Kidney (tissue), 14 donors: ENCODE measurements around the gene UBAC2. TPM values are rescaled to one million over a fixed set of nuclear protein-coding genes. Genes with fewer than 3 reads are reported as not detected.

ENCODE experiments used
- DNase-seq, 5 donors: peaks; one replicate each; pipeline ENCODE4 v3.0.0-alpha.2; 2013 to 2020
- FAIRE-seq: peaks from 2 replicates; lab custom pipeline; 2012; peaks lifted over from hg19 to GRCh38; lab: Jason Lieb, UNC
- H3K27ac ChIP-seq, 2 donors: one replicate each; pipeline ENCODE4 v1.7.0; 2013; ENCODE audit warnings: low read depth in 2 of 2, low read length in 2 of 2, inconsistent platforms in 1 of 2
- H3K27me3 ChIP-seq: one replicate; pipeline ENCODE4 v1.7.1; 2013; ENCODE audit warnings: low read length, inconsistent platforms; ENCODE audit not compliant: control insufficient read depth, insufficient read depth
- H3K36me3 ChIP-seq, 3 donors: one replicate each; pipeline versions ENCODE4 v1.7.0 to v1.7.1; 2013; ENCODE audit warnings: low read length in 3 of 3, control low read depth in 1 of 3, inconsistent platforms in 1 of 3; ENCODE audit not compliant: insufficient read depth in 3 of 3, control insufficient read depth in 2 of 3
- H3K4me1 ChIP-seq, 3 donors: one replicate each; pipeline versions ENCODE4 v1.7.0 to v1.7.1; 2013; ENCODE audit warnings: low read length in 3 of 3, inconsistent platforms in 1 of 3, low read depth in 1 of 3; ENCODE audit not compliant: control insufficient read depth in 2 of 3, insufficient read depth in 2 of 3
- H3K4me3 ChIP-seq, 3 donors: one replicate each; pipeline versions ENCODE4 v1.7.0 to v1.8.1; 2013; ENCODE audit warnings: low read length in 3 of 3, control low read depth in 1 of 3, inconsistent platforms in 1 of 3
- H3K9ac ChIP-seq, 3 donors: one replicate each; pipeline versions ENCODE4 v1.7.0 to v1.7.1; 2013; ENCODE audit warnings: low read length in 3 of 3, control low read depth in 1 of 3, inconsistent platforms in 1 of 3
- H3K9me3 ChIP-seq, 3 donors: one replicate each; pipeline versions ENCODE4 v1.7.0 to v1.7.1; 2013; ENCODE audit warnings: low read length in 3 of 3, control low read depth in 1 of 3, inconsistent platforms in 1 of 3; ENCODE audit not compliant: control insufficient read depth in 2 of 3, insufficient read depth in 1 of 3
- intact Hi-C: fragments of 100-400 bp; cut with DNase I; formaldehyde crosslinking; loops from one replicate; pipeline ENCODE4 v1.11.1; 2022
- polyA plus RNA-seq: library from polyadenylated mRNA; stranded (reverse); fragments of 350-450 nt; fragmentation: Illumina TruSeq; extraction: RNeasy Lipid Tissue Mini Kit (QIAGEN cat#74804); gene quantifications from one replicate; pipeline ENCODE4 v1.2.3, GENCODE V29; 2014; ENCODE audit warnings: low read depth, low replicate concordance; ENCODE audit not compliant: insufficient read depth
- total RNA-seq: library from RNA; stranded (reverse); fragmentation: NEBNext Ultra II Directional; extraction: Animal tissue kit (Norgen Biotek cat#: 25700); gene quantifications from one replicate; pipeline ENCODE4 v1.2.1, GENCODE V29; 2021
- TF ChIP-seq, protein P1 (sequence below): IDR thresholded peaks from 3 replicates; pipeline ENCODE4 v1.5.1; 2012; ENCODE audit warnings: mild to moderate bottlenecking, moderate library complexity, borderline replicate concordance; ENCODE audit not compliant: insufficient read depth; ENCODE audit errors: extremely low read depth
- donor health status: control.
- donor health status: control.
- donor health status: control.
- donor health status: control.
- donor health status: control.
- donor health status: DM: yes; HTN: yes; CAD: no.
- donor health status: Normal renal cell carcinoma (clear cell type).

UBAC2 gene
- total and polyA plus RNA-seq, 2 donors from 2014 or later = 61.8 to 77.5 TPM

DNA sequence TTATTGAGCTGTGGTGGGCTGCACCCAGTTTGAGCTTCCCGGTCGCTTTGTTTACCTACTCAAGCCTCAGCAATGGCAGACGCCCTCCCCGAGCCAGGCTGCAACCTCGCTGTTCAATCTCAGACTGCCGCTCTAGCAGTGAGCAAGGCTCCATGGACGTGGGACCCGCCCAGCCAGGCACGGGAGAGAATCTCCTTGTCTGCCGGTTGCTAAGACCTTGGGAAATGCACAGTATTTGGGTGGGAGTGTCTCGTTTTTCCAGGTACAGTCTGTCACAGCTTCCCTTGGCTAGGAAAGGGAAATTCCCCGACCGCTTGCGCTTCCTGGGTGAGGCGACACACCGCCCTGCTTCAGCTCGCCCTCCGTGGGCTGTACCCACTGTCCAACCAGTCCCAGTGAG lies 27.7 kb upstream of the UBAC2 start:
- intact Hi-C loops = loop anchor here (10.0 kb wide), 2 partner anchors 92 to 262 kb away; no protein-coding TSS in a partner anchor

DNA sequence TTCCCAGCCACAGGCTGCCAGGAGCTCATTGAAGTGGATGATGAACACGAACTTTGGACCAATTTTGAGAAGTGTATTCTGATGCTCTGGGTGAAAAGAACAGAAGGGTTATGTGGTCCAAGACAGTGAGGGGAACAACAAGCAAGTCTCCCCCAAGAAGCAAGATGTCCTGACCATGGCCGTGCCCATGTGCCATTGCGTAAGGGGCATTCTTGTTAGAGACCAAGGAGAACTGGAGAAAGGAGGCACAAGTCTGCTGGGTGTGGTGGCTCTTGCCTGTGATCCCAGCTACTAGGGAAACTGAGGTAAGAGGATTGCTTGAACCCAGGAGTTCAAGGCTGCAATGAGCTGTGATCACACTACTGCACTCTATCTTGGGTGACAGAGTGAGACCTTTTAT lies 27.0 kb upstream of the UBAC2 start:
- Histone ChIP-seq H3K27me3 (no peaks in the 10 kb centered on the region), H3K27ac (no peak overlapping the region), H3K36me3 (no peaks in the 10 kb centered on the region), H3K4me3 (no peak overlapping the region), H3K9me3 (no peaks in the 10 kb centered on the region), H3K9ac (no peak overlapping the region), H3K4me1 (peaks cover 0 to 4% (median 0%) of the 10 kb centered on the region in 3 donors)
- DNase-seq (no peak), FAIRE-seq (no peak)
- intact Hi-C loops = loop anchor here (10.0 kb wide), 2 partner anchors 91 to 261 kb away; no protein-coding TSS in a partner anchor
- TF ChIP-seq, protein P1, sequence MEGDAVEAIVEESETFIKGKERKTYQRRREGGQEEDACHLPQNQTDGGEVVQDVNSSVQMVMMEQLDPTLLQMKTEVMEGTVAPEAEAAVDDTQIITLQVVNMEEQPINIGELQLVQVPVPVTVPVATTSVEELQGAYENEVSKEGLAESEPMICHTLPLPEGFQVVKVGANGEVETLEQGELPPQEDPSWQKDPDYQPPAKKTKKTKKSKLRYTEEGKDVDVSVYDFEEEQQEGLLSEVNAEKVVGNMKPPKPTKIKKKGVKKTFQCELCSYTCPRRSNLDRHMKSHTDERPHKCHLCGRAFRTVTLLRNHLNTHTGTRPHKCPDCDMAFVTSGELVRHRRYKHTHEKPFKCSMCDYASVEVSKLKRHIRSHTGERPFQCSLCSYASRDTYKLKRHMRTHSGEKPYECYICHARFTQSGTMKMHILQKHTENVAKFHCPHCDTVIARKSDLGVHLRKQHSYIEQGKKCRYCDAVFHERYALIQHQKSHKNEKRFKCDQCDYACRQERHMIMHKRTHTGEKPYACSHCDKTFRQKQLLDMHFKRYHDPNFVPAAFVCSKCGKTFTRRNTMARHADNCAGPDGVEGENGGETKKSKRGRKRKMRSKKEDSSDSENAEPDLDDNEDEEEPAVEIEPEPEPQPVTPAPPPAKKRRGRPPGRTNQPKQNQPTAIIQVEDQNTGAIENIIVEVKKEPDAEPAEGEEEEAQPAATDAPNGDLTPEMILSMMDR = no peak

More for the DNA sequence above, 27.7 kb upstream of the UBAC2 start:
- no peaks in the 10 kb centered on the region for H3K9me3 ChIP-seq
- TF ChIP-seq, protein P1 = no peak
- no peak overlapping the region for H3K4me3 ChIP-seq
- FAIRE-seq (no peak), DNase-seq (no peak)
- H3K36me3 ChIP-seq = no peaks in the 10 kb centered on the region
- no peak overlapping the region for H3K9ac ChIP-seq
- no peak overlapping the region for H3K27ac ChIP-seq
- peaks cover 0 to 4% (median 0%) of the 10 kb centered on the region in 3 donors for H3K4me1 ChIP-seq
- H3K27me3 ChIP-seq = no peaks in the 10 kb centered on the region

DNA sequence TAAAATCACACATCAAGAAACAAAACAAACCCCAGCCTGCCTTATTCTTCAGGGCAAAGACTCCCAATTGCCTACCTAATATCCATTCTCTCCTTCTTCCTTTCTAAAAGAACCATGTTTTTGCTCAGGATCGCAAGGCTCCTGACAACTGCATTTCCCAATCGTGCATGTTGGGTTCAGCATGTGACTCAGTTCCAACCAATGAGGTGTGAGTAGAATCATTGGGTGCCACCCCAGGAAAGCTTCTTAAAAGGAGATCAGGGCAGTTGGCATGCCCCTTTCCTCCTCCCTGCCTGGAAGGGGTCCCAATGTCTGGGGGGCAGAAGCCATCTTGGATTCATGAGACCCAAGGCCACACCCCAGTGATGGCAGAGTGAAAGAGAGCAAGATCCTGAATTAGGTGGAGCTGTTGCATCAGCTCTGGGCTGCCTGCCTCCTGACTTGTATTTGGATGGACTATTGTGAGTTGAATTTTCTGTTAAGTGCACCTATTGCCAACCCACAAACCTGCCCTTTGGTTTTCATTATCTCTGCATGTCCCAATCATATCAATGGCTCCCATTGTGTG lies 26.0 kb upstream of the UBAC2 start:
- H3K9ac ChIP-seq = no peak overlapping the region
- no peaks in the 10 kb centered on the region for H3K9me3 ChIP-seq
- no peak overlapping the region for H3K27ac ChIP-seq
- intact Hi-C loops = loop anchor here (10.0 kb wide), 2 partner anchors 90 to 260 kb away; no protein-coding TSS in a partner anchor
- H3K4me1 ChIP-seq = peaks cover 0 to 4% (median 0%) of the 10 kb centered on the region in 3 donors
- DNase-seq (no peak), FAIRE-seq (no peak)
- no peaks in the 10 kb centered on the region for H3K36me3 ChIP-seq
- TF ChIP-seq, protein P1 = no peak
- no peaks in the 10 kb centered on the region for H3K27me3 ChIP-seq
- no peak overlapping the region for H3K4me3 ChIP-seq
